ENCODE data around the gene LINS1.

DNA sequence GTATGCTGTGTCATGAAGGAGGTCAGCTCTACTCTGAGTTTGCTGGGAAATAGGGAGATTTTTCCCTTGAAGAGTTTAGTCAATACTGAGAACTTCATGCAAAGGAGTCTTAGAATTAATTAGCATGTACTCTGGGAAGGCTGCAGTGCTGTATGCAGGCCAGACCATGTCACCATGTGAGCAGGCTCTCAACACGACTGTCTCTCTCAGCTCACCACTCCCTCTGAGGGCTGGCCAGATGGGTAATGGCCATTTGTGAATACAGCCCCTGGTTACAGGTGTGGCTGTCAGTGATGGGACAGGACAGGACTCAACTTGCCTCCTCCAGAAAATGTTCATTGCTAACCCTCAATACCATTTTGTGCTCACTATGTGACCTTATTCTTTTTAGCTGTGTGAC lies 68.1 kb downstream of the LINS1 start:
- TF ChIP-seq, protein P1, sequence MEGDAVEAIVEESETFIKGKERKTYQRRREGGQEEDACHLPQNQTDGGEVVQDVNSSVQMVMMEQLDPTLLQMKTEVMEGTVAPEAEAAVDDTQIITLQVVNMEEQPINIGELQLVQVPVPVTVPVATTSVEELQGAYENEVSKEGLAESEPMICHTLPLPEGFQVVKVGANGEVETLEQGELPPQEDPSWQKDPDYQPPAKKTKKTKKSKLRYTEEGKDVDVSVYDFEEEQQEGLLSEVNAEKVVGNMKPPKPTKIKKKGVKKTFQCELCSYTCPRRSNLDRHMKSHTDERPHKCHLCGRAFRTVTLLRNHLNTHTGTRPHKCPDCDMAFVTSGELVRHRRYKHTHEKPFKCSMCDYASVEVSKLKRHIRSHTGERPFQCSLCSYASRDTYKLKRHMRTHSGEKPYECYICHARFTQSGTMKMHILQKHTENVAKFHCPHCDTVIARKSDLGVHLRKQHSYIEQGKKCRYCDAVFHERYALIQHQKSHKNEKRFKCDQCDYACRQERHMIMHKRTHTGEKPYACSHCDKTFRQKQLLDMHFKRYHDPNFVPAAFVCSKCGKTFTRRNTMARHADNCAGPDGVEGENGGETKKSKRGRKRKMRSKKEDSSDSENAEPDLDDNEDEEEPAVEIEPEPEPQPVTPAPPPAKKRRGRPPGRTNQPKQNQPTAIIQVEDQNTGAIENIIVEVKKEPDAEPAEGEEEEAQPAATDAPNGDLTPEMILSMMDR (IDR thresholded peaks at IDR 0.05 in 8 of 11, conservative IDR thresholded peaks at IDR 0.05 in 3 of 11): no peak
- TF ChIP-seq POLR2A (IDR thresholded peaks at IDR 0.05): no peak
- TF ChIP-seq POLR2AphosphoS5 (IDR thresholded peaks at IDR 0.05): no peak

Data from spleen (tissue), 7 donors.